GM15510 (cell line): ENCODE measurements around the gene PSAPL1.

Experiments
- POLR2A ChIP-seq: IDR thresholded peaks from 3 replicates; pipeline ENCODE4 v1.6.1; 2011; ENCODE audit warnings: borderline replicate concordance; ENCODE audit not compliant: insufficient read length; ENCODE audit errors: extremely low read depth

PSAPL1 gene

GRCh38 chr4:7464259-7464655 lies 29.5 kb upstream of the PSAPL1 start:
- TF ChIP-seq POLR2A = no peak

GRCh38 chr4:7463566-7464258 lies 29.0 kb upstream of the PSAPL1 start:
- no peak for TF ChIP-seq POLR2A

- no peak for TF ChIP-seq POLR2A
These were observed 27.8 kb upstream of the PSAPL1 start for GRCh38 chr4:7462509-7462971.

- no peak for TF ChIP-seq POLR2A
These were observed 26.5 kb upstream of the PSAPL1 start for GRCh38 chr4:7461230-7461629.

- TF ChIP-seq POLR2A = no peak
These were observed 25.8 kb upstream of the PSAPL1 start for GRCh38 chr4:7460566-7460965.

GRCh38 chr4:7459471-7459870 lies 24.7 kb upstream of the PSAPL1 start:
- no peak for TF ChIP-seq POLR2A

GRCh38 chr4:7458477-7458876 lies 23.7 kb upstream of the PSAPL1 start:
- no peak for TF ChIP-seq POLR2A

- TF ChIP-seq POLR2A = no peak
These were observed 23.3 kb upstream of the PSAPL1 start for GRCh38 chr4:7458066-7458425.

- no peak for TF ChIP-seq POLR2A
These were observed 22.7 kb upstream of the PSAPL1 start for GRCh38 chr4:7457201-7458065.

- TF ChIP-seq POLR2A = no peak
These were observed 17.1 kb upstream of the PSAPL1 start for GRCh38 chr4:7451800-7452199.

GRCh38 chr4:7451434-7451789 lies 16.7 kb upstream of the PSAPL1 start:
- no peak for TF ChIP-seq POLR2A

- no peak for TF ChIP-seq POLR2A
These were observed 16.2 kb upstream of the PSAPL1 start for GRCh38 chr4:7450775-7451433.

- TF ChIP-seq POLR2A = no peak
These were observed 13.3 kb upstream of the PSAPL1 start for GRCh38 chr4:7448036-7448435.

- TF ChIP-seq POLR2A = no peak
These were observed 12.5 kb upstream of the PSAPL1 start for GRCh38 chr4:7447236-7447635.

GRCh38 chr4:7444731-7445130 lies 10.0 kb upstream of the PSAPL1 start:
- TF ChIP-seq POLR2A = no peak
